ENCODE results near the gene UQCC2.

DNA sequence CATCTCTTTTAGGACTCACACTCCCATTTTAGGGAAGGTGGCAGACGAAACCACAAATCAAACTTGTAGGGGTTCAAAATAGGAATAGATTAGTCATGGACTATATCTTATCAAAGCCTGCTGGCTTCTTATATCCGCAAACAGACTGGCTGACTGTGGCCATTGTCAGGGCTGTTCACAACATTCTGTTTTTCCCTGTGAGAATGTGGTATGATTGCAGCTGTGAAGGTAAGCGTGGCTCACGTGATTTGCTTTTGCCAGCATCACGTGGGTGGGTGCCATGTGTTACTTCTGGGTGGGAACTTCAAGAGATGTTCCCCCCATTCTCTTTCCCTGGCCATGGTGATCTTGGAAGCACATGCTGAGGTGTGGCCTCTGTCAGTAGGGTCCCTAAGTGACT, 29.3 kb upstream of the UQCC2 start:
- TF ChIP-seq, protein P1, sequence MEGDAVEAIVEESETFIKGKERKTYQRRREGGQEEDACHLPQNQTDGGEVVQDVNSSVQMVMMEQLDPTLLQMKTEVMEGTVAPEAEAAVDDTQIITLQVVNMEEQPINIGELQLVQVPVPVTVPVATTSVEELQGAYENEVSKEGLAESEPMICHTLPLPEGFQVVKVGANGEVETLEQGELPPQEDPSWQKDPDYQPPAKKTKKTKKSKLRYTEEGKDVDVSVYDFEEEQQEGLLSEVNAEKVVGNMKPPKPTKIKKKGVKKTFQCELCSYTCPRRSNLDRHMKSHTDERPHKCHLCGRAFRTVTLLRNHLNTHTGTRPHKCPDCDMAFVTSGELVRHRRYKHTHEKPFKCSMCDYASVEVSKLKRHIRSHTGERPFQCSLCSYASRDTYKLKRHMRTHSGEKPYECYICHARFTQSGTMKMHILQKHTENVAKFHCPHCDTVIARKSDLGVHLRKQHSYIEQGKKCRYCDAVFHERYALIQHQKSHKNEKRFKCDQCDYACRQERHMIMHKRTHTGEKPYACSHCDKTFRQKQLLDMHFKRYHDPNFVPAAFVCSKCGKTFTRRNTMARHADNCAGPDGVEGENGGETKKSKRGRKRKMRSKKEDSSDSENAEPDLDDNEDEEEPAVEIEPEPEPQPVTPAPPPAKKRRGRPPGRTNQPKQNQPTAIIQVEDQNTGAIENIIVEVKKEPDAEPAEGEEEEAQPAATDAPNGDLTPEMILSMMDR (IDR thresholded peaks at IDR 0.05) = no peak
- no peak for TF ChIP-seq POLR2A (IDR thresholded peaks at IDR 0.05)
